Hematopoietic multipotent progenitor cell treated with erythropoietin and hydrocortisone succinate and interleukin-3 and kit ligand, for 17 days (in vitro differentiated cells): ENCODE data around the gene UQCC2.
A peak's percentile ranks its signal among the peaks of the same experiment; 100 is the strongest.

Experiments
- DNase-seq: peaks from one replicate; pipeline ENCODE4 v3.0.0-alpha.2; 2015; ENCODE audit warnings: low spot score

UQCC2 gene

GRCh38 chr6:33711140-33712129 lies at the start of gene UQCC2:
Gene UQCC2 (minus strand): TSS chr6:33711700. CDS start chr6:33711686, 14 bp downstream.
- peak; percentile 98 for DNase-seq

GRCh38 chr6:33759887-33760629 lies 48.6 kb upstream of the UQCC2 start:
- DNase-seq = no peak

- no peak for DNase-seq
Measured at GRCh38 chr6:33758815-33759216, 47.3 kb upstream of the UQCC2 start.

DNA sequence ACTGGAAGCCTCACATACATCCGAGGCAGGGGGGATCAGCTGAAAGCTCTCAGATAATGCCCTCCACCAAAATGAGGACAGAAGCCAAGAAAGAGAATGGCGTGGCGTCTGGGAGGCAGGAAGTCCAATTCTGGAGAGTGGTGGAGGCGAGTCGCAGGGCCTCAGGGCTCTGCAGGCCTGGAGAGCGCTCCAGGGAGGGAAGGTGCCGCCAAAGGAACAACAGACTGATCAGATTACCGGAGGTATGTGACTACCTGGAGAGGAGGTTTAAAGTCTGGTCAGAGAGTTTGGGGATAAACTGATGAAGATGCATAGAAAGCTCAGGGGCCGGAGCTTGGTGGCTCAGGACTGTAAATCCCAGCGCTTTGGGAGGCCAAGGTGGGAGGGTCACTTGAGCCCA lies 46.4 kb upstream of the UQCC2 start:
- DNase-seq = no peak

- no peak for DNase-seq
Measured at GRCh38 chr6:33757113-33757512, 45.6 kb upstream of the UQCC2 start.

GRCh38 chr6:33756211-33756954 lies 44.9 kb upstream of the UQCC2 start:
- DNase-seq = no peak

- no peak for DNase-seq
Measured at GRCh38 chr6:33755070-33755869, 43.8 kb upstream of the UQCC2 start.

- DNase-seq = no peak
Measured at GRCh38 chr6:33754222-33754621, 42.7 kb upstream of the UQCC2 start.

GRCh38 chr6:33752646-33753015 lies 41.1 kb upstream of the UQCC2 start:
- no peak for DNase-seq

- DNase-seq = no peak
Measured at GRCh38 chr6:33751771-33752645, 40.5 kb upstream of the UQCC2 start.

DNA sequence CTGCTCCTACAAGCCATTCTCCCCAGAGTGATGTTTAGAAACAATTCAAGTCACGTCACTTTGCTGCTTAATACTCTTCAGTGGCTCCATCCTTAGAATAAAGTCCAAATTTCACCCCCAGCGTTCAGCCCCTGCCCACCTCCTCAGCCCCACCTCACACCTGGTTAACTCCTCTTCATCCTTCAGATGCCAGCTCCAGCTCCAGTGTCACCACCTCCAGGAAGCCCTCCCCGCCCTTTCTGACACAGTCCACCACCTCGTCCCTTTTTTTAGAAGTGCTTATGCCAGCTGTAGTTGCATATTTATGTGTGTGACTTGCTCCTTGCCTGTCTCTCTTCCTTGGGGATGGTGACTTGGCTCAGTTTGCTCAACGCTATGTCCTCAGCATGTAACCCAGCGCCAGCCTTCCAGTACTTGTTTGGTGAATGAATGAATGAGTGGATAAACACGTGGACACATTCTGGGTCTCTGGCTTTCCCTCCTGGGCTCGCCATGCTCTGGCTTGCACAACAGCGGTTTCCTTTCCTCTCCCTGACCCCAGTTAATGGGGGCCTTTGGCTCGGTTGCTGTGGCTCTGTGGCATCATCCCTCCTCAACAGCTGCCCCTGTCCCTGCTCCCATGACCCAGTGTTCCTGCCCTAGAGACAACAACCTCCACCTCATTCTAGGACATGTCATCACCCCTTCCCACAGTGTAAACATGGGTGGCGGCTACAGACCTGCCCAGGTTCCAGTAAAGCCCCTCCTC lies 38.9 kb upstream of the UQCC2 start:
- DNase-seq = no peak

DNA sequence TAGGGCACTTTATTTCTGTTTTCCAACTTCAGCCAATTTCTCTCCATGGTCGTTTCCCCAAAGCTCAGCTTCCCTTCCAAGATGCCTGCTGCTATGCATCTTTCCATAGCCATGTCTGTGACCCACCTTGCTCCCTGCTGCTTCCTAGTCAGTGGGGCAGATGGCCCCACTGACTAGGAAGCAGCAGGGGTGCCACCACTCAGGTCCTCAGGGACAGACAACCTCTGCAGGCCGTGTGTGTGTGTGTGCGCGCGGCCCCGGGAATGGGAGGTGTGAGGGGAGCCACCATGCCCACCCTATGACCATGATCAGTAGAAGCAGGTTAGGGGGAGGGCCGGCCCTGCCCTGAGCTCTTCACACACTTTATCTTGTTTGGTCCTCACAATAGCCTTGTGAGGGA lies 37.9 kb upstream of the UQCC2 start:
- DNase-seq = no peak

DNA sequence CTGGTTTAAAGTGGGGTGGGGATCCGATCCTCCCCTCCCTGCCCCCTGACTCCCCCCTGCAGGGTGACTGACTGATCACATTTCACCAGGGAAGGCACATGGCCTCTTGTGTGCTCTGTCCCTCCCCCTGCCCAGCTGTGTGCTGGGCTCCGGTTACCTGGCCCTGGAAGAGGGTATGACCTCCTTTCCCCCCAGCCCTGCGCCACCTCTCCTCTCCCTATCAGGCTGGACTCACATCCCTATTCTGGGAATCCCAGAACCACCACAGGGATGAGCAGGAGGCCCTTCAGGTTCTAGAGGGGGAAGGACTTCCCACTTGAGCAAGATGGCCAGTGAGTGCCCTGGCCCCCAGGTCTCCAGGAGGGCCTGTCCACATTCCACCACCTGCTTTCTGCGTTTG lies 37.3 kb upstream of the UQCC2 start:
- DNase-seq = no peak

DNA sequence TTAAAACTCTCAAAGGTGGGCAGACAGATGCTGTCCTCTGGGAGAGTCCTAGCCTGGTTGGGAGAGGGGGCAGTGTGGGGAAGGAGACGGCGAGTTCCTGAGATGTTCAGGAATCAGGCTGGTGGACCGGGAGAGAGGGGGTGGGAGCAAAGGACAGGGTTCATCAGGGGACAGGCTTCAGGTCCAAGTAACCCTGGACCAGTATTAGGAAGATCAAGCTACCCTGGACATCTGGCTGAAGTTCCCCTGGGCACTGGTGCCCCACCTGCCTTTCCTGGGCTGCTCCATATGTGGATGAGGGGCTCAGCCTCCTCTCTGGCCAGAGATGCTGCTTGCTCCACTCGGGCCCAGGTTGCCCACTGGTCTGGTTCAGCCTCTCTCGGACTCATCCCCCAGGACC lies 36.3 kb upstream of the UQCC2 start:
- no peak for DNase-seq

DNA sequence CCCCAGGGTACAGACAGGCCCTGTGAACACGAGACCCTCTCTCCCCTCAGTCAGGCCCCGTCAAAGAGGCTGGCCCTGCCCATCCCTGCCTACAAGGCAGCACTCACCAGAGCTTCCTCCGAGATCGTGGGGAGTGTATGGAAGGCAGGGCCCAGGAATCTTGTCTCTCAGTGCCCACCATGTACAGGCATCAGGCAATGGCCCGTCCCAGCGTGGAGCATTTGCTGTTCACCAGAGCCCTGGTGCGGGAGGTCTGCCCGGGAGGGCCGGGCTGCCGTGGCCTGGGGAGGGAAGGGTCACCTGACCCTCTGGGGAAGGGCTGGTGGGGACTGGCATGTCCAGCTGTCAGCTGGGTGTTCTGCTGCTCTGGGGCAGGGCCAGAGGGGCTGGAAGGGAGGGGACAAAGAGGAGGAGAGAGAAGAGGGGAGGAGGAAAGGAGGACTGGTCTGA lies 35.2 kb upstream of the UQCC2 start, which contains the start of gene IP6K3:
IP6K3 (minus strand) TSS at position 255 of the 450 bp plus-strand sequence. CDS start 11,429 bp downstream, outside the sequence.
- DNase-seq = no peak

- DNase-seq = no peak
Measured at GRCh38 chr6:33746036-33746600, 34.6 kb upstream of the UQCC2 start.

DNA sequence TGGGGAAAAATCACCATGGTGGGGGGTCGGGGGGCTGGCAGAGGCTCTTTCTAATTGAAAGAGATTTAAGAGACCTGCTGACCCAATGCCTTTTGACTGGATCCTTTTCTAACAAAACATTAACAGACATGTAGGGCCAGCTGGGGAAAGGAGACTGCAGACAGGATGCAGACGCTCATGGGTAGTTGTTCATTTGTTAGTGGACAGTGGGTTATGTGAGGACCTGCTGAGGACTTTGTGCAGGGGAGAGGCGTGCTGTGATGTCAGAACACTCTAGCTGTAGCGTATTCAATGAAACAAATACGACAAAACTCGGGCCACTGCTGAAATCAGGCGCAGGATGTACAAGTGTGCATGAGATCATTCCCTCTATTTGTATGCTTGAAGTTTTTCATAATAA lies 34.0 kb upstream of the UQCC2 start:
- no peak for DNase-seq

DNA sequence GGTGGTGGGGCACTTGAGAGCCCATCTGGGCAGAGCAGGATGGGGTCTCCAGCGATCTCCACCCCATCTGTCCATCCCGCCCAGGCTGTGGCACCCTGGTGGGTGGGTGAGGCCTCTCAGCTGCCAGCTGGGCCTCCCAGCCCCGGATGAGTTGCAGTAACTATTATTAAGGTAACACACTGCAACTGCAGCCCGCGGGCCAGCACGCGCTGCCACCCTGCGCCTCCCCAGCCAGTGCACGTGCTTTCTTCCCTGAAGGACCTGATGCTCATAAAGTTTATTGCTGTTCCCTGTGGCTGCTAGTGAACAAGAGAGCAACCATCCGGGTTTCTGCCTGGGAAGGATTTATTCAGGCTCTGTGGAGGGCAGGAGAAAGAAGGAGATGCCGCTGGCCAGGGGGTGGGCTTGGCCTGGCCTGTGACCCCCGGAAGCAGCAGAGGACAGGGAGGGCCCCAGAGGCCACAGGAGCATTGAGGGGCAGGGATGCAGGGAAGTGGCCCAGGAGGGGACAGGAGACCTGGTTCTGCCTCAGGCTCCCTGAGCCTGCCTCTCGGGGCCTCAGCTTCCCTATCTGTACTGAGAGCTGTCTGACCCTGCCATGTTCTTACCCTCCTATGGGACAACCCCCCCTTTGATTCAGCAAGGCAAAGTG lies 33.5 kb upstream of the UQCC2 start:
- no peak for DNase-seq
